ENCODE measurements around the gene TMEM208. TPM values are rescaled to one million over a fixed set of nuclear protein-coding genes. Genes with fewer than 3 reads are reported as not detected.
A peak's percentile ranks its signal among the peaks of the same experiment; 100 is the strongest.

Gene TMEM208
- total and polyA plus RNA-seq, 2 of the 13 experiments (the other 11 are each of a cell fraction or from before 2014, with no cell fraction given), result 58.8 to 72.9 TPM

GRCh38 chr16:67210069-67210937, 16.6 kb upstream of the TMEM208 start (continued):
- no peak for TF ChIP-seq LCORL (IDR thresholded peaks at IDR 0.05)
- 0 out of 2 replicates have a peak, but pooled peaks have one; percentile 45 for TF ChIP-seq LCORL (CRISPR knock-in tag; IDR thresholded peaks at IDR 0.05)
- peak; percentile 54; the same call in 1 of the 2 replicates for TF ChIP-seq SAFB2 (CRISPR knock-in tag; IDR thresholded peaks at IDR 0.05; ENCODE audit: borderline replicate concordance, low read depth)
- peak; percentile 34 for TF ChIP-seq AGO2 (optimal IDR thresholded peaks at IDR 0.05; ENCODE audit: low read depth, low read length)
- TF ChIP-seq ZNF7 (CRISPR knock-in tag; IDR thresholded peaks at IDR 0.05), result 0 out of 2 replicates have a peak, but pooled peaks have one; percentile 23
- TF ChIP-seq ELF3 (CRISPR knock-in tag; IDR thresholded peaks at IDR 0.05), result no peak

GRCh38 chr16:67211674-67212073, 15.3 kb upstream of the TMEM208 start:
- no peak for DNase-seq (ENCODE audit: low spot score)
- 70% methylated on average over 7 of the region's 7 CpGs for WGBS (ENCODE audit: low lambda C conversion rate)
- Histone ChIP-seq H3K27ac (ENCODE audit: extremely low read length, insufficient read depth, low read length) (no peak overlapping the region), H3K4me1 (ENCODE audit: insufficient read depth, low read length) (peaks cover 57% of the 10 kb centered on the region), H3K4me3 (replicated peaks in 1 of 3; ENCODE audit: insufficient read depth in 1 of 3, low read depth in 2 of 3, low read length in 3 of 3) (no peak overlapping the region), H3K4me2 (ENCODE audit: low read depth, low read length) (no peak overlapping the region), H2AFZ (ENCODE audit: low read length) (no peak overlapping the region), H3K36me3 (replicated peaks in 1 of 2; ENCODE audit: control insufficient read depth in 1 of 2, insufficient read depth in 2 of 2, low read length in 2 of 2) (no peaks in the 10 kb centered on the region), H3K79me2 (ENCODE audit: insufficient read depth, low read length) (no peaks in the 10 kb centered on the region), H3K27me3 (ENCODE audit: control insufficient read depth in 1 of 2, insufficient read depth in 2 of 2, low read length in 2 of 2) (peaks cover 0 to 2% of the 10 kb centered on the region in 2 experiments; a peak in 1 of 5 replicates), H3K9ac (ENCODE audit: insufficient read depth, low read depth, low read length) (no peak overlapping the region), H4K20me1 (ENCODE audit: insufficient read depth, low read length) (no peaks in the 10 kb centered on the region), H3K9me3 (ENCODE audit: low read length) (no peaks in the 10 kb centered on the region)
- intact Hi-C loops (cut with micrococcal nuclease; ENCODE audit: unreplicated experiment), result no loop called here
- in situ Hi-C loops (cut with HindIII; ENCODE audit: extremely low pct_ligation_motif_present, low pct_unique_long_range_greater_than_20kb), result no loop called here
- no peak for ATAC-seq
- ChIA-PET POLR2A (no interaction called here), CTCF (ENCODE audit: low intra/inter-chr PET ratio, low total read pairs) (no interaction called here)
- no peak for TF ChIP-seq NFIC (IDR thresholded peaks at IDR 0.05; ENCODE audit: low read length)
- peak; percentile 88 for TF ChIP-seq MNT (IDR thresholded peaks at IDR 0.05)
- TF ChIP-seq SRSF9 (IDR thresholded peaks at IDR 0.05; ENCODE audit: borderline replicate concordance, insufficient read depth, low read depth, low read length, poor library complexity, severe bottlenecking), result no peak
- FAIRE-seq, result no peak
- BruUV-seq (replicated peaks), result no TSS peak

Measured in HepG2 (cell line).